HG03460 (cell line): ENCODE data around the gene P2RX1.
"Not testable (repeated sequence)": the region's sequence is repeated elsewhere in the genome, so short reads cannot be mapped to it uniquely, and the experiment has no call there.

Source experiments
- ATAC-seq: cut with Tn5 transposase; IDR thresholded peaks from one replicate; pipeline ENCODE4 v1.9.1; 2021; ENCODE audit not compliant: unreplicated experiment

P2RX1 gene

DNA sequence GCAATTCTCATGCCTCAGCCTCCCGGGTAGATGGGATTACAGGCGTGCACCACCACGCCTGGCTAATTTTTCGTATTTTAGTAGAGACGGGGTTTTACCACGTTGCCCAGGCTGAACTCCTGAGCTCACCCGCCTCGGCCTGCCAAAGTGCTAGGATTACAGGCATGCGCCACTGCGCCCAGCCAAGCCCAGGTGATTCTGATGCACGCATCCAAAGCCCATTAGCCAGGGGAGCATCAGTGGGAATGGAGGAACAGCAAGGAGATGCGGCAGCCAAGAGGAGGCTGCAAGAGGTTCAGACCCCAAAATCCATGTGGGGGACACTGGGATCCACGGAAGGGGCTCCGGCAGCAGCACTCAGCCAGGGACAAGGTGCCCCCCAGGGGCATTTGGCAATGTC is 35.9 kb upstream of the P2RX1 start:
- ATAC-seq: no peak

DNA sequence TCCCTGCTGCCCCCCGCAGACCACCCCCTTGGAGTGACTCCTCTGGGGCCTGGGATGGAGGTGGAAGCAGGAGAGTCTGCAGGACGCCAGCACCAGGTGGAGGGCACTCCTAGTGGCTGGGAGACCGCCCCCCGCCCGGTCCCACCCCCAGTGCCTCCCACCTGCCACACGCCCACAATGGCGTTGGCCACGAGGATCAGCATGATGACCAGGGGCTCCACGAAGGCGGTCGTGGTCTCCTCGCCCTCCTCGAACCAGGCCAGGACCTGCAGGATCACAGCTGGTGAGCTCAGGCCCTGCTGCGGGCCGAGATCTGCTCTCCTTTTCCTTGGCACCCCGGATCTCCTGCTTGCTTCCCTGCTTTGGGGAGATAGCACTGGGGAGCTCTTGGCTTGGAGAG is 35.2 kb upstream of the P2RX1 start:
- no peak for ATAC-seq

DNA sequence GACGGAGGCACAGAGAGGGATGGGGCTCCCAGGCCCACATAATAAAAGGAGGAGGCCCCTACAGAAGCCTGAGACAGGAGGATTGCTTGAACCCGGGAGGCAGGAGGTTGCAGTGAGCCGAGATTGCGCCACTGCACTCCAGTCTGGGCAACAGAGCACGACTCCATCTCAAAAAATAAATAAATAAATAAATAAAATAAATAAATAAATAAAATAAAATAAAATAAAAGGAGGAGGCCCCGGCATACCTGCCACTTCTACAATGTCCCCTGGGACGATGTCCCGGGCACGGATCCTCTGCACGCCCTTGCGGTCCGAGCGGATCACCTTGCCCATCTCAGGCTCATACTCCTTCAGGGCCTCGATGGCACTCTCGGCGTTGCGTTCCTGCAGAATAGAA is 34.7 kb upstream of the P2RX1 start:
- ATAC-seq: no peak

GRCh38 chr17:3950584-3950983 is 34.3 kb upstream of the P2RX1 start:
- no peak for ATAC-seq

DNA sequence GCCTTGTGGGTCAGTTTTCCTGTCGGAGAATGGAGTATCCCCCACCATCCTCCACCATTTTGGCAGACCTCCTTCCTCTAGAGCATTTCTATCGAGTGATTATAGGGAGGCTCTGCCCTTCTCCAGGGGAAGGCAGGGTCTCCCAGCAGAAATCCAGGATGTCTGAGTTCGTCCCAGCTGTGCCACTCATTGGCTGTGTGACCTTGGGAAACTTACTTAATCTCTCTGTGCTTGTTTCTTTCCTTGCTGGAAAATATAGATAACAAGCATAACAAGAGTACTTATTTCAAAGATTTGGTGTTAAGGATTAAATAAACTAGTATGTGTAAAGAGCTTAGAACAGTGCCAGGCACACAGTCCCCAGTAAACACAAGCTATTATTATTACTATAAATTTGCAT is 33.2 kb upstream of the P2RX1 start:
- no peak for ATAC-seq

DNA sequence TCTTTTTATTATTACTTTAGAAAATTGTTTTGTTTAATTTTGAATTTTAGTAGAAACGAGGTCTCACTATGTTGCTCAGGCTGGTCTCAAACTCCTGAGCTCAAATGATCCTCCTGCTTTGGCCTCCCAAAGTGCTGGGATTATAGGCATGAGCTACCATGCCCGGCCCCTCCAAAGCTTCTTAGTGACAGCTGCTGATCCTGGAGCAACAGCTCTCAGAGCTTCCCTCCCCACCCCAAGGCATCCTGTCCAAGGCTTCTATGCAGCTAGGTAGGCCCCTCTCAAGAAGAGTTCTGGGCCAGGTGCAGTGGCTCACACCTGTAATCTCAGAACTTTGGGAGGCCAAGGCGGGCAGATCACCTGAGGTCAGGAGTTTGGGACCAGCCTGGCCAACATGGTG is 32.3 kb upstream of the P2RX1 start:
- ATAC-seq: not testable (repeated sequence)

DNA sequence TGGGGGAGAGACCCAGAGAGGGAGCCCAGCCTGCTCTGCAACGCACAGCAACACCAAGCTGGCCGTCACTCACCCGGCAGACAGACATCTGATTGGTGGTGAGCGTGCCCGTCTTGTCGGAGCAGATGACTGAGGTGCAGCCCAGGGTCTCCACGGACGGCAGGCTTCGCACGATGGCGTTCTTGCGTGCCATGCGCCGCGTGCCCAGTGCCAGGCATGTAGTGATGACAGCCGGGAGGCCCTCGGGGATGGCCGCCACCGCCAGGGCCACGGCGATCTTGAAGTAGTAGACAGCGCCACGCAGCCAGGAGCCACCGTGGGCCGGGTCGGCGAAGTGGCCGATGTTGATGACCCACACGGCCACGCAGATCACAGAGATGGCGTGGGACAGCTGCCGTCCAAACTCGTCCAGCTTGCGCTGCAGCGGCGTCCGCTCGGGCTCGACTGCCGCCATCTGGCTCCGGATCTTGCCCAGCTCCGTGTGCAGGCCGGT is 31.1 kb upstream of the P2RX1 start:
- no peak for ATAC-seq

DNA sequence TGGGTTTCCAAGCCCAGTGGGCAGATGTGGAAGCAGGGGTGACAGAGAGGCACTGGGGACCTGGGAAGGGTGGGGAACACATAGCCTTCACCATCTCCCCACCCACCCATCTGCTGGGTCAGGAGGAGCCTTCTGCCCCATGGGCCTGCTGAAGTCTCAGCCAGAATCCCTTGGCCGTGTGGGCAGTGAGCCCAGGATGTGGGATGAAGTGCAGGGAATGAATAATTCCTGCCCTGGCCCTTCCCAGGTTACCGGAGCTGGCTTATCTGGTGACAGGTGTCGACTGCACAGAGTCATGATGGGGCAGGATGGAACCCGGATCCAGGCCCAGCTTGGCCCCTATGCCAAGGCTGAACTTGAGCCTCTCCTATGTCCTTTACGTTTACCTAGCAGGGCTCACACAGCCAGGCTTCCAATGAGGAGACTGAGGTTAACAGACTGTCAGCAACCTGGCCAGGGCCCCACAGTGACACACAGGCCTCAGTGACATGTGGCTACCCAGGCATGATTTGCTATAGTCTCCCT is 30.5 kb upstream of the P2RX1 start:
- no peak for ATAC-seq

GRCh38 chr17:3944485-3945388 is 28.5 kb upstream of the P2RX1 start:
- ATAC-seq: no peak

DNA sequence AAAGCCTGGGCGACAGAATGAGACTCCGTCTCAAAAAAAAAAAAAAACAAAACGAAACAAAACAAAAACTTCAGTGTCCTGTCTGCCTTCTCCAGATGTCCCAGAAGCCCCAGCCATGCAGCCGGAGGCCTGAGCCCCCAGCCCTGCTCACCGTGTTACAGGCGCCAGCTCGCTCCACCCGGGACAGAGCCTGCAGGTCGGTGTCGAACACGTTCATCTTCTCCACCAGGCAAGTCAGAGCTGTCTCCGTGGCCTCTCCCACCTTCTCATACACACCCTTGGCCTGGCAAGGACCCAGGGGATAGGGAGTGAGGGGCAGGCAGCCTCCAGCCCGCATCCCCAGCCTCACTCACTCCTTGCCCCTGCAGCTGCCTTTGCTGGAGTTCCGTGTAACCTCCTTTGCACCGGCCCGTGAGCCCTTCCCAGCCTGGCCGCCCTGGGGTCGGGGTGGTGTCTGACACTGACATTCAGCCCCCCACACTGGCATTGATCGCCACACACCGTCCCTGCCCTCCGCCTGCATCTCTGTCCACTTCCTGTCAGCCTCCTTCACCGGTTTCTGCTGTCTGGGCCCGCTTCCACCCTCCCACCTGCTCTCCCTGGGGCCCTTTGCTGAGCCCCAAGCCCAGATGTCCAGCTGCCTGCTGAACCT is 27.1 kb upstream of the P2RX1 start:
- ATAC-seq: no peak

DNA sequence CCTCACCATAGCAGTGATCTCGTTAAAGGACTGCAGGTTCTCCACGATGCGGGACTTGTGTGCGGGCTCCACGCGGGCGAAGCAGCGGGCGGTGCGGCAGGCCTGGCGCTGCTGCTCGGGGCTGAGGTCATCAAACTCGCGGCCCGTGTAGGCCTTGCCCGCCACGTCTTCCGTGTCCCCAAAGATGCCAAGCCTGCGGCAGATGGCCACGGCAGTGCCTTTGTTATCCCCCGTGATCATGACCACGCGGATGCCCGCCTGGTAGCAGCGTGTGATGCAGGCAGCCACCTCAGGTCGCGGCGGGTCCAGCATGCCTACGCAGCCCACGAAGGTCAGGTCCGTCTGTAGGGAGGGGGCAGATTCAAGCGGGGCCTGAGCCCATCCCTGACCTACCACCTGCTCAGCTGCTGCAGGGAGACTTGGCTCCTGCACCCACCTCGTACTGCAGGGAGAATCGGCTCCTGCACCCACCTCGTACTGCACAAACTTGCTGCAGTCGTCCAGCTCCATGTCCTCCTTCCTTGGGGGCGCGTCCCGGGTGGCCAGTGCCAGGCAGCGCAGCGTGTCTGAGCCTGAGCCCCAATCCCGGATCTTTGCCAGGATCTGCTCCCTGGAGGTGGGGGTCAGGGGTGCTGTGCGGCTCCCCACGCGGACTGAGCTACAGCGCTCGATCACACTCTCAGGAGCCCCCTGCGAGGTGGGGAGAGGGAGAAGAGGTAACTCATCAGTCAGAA is 24.9 kb upstream of the P2RX1 start:
- no peak for ATAC-seq

GRCh38 chr17:3937359-3937758 is 21.1 kb upstream of the P2RX1 start:
- ATAC-seq: no peak

GRCh38 chr17:3935825-3936355 is 19.6 kb upstream of the P2RX1 start:
- no peak for ATAC-seq

GRCh38 chr17:3935140-3935542 is 18.9 kb upstream of the P2RX1 start:
- no peak for ATAC-seq

DNA sequence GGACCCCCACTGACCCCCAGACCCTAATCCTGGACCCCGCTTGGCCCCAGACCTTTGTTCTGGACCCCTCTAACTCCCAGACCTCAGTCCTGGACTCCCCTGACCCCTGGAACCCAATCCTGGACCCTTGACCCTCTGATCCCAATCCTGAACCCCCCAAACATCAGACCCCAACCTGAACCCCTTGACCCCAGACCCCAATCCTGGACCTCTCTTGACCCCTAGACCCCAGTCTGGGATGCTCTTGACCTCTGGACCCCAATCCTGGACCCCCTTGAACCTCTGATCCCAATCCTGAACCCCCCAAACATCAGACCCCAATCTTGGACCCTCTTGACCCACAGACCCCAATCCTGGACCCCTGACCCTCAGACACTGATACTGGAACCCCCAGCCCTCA is 13.5 kb upstream of the P2RX1 start:
- ATAC-seq: no peak

DNA sequence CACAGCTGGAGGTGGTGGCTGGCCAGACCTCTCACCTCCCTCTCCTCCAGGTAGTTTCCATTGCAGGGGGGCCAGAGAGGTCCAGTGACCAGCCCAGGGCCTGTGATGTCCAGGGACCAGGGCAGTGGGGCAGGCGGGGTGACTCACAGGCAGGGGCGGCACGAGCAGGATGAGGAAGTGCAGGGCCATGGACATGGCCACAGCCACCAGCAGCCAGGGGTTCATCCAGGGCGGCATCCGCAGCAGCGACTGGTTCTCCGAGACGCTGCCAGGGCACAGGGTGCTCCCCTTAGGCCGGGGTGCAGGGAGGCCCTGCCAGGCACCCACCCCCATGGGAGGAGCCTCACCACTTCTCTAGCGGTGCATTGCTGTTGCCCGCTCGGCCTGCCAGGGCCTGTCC is 12.9 kb upstream of the P2RX1 start:
- no peak for ATAC-seq

DNA sequence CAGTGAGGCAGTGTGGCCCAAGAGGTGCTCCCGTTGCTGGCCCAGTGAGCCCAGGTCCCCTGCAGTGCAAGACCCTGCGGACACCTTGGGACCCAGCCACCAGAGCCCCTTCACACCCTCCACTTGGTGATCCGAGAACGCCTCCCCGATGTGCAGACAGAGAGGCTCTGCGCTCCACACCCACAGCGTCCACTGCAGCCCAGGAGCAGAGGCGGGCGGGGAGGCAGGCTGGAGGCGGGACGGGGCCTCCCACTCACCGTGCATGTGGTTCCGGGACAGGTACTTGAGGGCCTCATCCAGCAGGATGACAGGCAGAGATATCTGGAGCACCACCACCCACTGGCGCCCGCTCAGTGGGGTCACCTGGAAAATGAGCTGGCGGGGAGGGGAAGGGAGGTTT is 12.1 kb upstream of the P2RX1 start:
- no peak for ATAC-seq

- ATAC-seq: no peak
Observed at GRCh38 chr17:3927628-3928340, 11.5 kb upstream of the P2RX1 start.

GRCh38 chr17:3926860-3927627 is 10.8 kb upstream of the P2RX1 start:
- ATAC-seq: no peak
